Smooth muscle cell of the brain vasculature (primary cell): ENCODE measurements around the gene CD27.
A peak's percentile ranks its signal among the peaks of the same experiment; 100 is the strongest.

Experiments used
- DNase-seq: peaks from one replicate; pipeline ENCODE4 v3.0.0-alpha.2; 2012; ENCODE audit warnings: low read depth, low spot score

CD27 gene

DNA sequence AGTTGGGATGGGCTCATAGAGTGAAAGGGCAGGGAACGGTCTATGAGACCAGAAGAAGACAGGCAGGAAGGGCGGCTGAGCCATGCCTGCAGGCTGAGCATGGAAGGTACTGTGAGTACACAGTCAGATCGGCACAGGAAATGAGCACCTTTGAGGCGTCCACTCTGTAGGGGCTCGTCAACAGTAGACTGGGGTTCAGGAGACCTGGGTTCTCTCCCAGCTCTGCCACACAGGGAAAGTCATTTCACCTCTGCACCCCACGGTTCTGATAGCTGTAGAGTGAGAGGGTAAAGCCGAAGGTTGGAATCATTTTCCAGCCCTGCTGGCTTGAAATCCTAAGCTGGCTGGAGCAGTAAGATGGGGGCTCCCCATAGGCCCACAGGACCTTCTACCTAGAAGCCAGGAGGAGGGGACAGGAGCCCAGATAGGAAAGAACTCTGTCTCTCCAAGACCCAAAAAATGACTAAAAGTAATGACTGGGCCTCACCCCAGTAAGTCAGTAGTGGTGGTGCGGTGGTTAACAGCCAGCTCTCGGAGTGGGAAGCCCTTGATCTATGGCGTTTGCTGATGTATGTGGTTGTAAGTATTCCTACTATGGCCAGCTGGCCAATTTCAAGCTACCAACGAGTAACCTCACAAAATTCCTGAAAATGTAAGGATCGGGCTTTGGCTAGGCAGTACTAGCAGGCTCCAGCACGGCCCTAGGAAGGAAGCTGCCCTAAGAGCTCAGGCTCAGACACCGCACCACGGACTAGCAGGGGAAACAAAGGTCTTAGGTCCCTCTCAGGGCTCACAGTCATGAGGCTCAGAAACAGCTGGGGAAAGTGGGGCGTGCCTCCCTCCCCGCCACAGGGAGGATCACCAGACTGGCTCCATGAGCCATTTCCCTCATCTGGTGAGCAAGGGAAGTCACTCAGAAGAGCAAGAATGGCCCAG is 10.3 kb upstream of the CD27 start:
- no peak for DNase-seq

GRCh38 chr12:6435961-6436715 is 8.6 kb upstream of the CD27 start:
- no peak for DNase-seq

GRCh38 chr12:6437586-6437985 is 7.2 kb upstream of the CD27 start:
- no peak for DNase-seq

GRCh38 chr12:6438345-6438744 is 6.4 kb upstream of the CD27 start:
- no peak for DNase-seq

GRCh38 chr12:6440391-6440790 is 4.4 kb upstream of the CD27 start:
- DNase-seq, result no peak

GRCh38 chr12:6442836-6443235 is 1.9 kb upstream of the CD27 start:
- DNase-seq, result no peak

- DNase-seq, result no peak
Measured at GRCh38 chr12:6443361-6443983, 1.3 kb upstream of the CD27 start.

DNA sequence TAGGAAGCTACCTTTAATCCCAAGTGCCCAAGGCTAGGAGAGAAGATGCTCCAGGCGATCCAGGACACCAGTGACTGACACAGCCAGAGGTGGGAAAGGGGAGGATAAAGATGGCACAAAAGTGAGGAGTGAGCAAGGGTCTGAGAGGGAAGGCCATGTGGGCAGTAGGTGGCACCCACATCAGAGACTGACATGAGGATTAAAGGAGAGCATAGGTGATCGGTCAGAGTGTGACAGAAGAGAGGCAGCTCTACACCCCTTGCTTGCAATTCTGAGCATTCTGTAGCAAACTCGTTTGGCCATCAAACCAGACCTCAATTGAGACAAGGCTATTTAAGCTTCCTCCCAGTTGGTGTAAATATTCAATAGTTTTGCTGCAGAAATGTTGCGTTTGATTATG is 724 bp upstream of the CD27 start:
- DNase-seq, result no peak

DNA sequence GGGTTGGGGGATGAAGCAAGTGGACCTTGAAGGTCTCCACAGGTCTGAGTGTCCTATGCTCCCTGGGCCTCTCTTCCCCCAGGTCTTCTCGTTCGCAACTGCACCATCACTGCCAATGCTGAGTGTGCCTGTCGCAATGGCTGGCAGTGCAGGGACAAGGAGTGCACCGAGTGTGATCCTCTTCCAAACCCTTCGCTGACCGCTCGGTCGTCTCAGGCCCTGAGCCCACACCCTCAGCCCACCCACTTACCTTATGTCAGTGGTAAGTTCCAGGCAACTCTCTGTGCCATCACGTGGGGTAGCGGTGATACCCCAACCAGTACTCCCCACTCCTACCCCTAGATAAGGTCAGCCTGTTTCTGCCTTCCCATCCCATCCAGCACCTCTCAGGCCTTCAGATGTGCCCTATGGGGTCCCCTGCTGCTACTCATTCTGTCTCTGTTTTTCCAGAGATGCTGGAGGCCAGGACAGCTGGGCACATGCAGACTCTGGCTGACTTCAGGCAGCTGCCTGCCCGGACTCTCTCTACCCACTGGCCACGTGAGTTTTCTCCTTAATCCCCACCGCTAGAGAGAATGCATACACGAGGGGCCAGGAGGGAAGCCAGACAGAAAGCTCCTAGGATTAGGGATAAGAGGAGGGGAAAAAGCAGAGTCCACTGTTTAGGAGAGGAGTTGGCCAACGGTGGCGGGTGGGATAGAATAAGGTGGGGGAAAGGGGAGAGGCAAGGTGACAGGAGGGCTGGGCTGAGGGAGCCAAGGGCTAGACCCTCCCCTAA is 5.5 kb downstream of the CD27 start:
- no peak for DNase-seq

DNA sequence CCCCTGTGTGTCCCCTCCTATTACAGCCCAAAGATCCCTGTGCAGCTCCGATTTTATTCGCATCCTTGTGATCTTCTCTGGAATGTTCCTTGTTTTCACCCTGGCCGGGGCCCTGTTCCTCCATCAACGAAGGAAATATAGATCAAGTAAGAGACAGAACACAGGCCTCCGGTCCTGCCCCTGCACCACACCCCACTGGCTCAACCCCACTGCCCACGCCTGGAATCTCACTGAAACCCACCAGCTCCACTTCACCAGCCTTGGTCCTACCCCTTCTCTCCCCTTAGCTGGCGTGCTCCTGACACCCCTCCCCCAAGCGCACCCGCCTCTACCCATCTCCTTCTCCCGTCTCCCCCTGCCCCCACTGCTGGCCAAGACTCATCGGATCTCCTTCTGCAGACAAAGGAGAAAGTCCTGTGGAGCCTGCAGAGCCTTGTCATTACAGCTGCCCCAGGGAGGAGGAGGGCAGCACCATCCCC is 6.2 kb downstream of the CD27 start:
- DNase-seq, result no peak

- DNase-seq, result peak; percentile 46
Measured at GRCh38 chr12:6451348-6452244, 6.8 kb downstream of the CD27 start, which contains the start of gene TAPBPL. TSS of gene TAPBPL (plus strand) at chr12:6452042. CDS start at chr12:6452249, 207 bp downstream.

DNA sequence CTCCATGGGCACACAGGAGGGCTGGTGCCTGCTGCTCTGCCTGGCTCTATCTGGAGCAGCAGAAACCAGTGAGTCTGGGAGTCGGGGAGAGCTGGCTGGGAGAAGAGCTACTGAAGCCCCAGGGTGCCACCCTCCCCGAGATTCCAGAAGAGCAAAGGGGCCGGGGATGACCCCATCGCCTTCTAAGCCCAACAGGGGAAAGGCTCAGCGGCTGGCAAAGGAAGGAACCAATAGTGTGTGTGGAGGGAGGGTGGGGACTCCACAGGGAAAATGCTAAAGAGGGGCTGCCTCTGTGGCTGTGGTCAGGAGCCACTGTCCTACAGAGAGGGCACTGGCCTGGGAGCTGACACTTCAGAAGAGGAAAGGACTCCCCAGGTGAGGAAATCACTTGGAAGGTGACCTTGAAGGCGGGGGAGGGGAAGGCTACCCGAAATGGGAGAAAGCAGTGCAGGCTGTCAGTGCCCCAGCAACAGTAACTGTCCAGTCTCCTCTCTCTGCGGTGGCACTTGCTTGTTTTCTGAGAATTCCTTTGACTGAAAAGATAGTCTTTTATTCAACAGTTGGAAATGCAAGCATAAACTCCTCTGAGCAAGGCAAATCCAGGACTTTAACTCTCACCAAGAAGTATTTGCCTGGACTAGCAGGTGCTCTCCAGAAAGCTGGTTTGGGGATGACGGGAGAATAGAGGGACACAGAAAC is 7.6 kb downstream of the CD27 start:
- DNase-seq, result no peak

DNA sequence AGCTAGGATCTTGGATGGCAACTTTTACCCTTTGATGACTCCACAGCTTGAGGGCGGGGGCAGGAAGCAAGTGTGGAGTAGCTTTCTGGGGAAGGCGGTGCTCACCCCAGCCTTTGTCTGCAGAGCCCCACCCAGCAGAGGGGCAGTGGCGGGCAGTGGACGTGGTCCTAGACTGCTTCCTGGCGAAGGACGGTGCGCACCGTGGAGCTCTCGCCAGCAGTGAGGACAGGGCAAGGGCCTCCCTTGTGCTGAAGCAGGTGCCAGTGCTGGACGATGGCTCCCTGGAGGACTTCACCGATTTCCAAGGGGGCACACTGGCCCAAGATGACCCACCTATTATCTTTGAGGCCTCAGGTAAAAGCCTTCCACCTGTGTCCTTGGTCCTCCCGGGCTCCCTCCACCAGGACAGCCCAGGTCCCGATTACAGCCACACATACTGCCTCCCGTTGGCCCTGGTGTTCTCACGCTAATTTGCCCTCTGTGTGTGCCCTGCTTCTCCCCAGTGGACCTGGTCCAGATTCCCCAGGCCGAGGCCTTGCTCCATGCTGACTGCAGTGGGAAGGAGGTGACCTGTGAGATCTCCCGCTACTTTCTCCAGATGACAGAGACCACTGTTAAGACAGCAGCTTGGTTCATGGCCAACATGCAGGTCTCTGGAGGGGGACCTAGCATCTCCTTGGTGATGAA is 8.3 kb downstream of the CD27 start:
- DNase-seq, result no peak

DNA sequence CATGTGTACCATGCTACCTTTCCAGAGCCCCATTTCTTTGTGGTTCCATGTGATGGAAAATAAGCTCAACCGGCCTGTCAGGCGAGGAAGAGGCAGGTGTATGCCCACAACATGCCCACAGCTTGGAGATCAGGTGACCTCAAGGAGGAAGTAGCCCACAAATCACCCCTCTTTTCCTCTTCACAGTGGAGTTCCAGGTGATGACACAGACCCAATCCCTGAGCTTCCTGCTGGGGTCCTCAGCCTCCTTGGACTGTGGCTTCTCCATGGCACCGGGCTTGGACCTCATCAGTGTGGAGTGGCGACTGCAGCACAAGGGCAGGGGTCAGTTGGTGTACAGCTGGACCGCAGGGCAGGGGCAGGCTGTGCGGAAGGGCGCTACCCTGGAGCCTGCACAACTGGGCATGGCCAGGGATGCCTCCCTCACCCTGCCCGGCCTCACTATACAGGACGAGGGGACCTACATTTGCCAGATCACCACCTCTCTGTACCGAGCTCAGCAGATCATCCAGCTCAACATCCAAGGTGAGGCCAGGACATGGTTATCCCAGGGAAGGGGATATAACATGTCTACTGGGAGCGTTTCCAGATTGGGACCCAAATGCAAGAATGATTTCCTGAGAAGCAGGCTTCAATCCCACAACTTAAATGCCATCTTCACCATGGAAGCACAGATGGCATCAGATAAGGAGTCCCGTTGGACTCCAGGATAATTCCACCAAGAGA is 12.6 kb downstream of the CD27 start:
- DNase-seq, result no peak

GRCh38 chr12:6458281-6459003 is 13.7 kb downstream of the CD27 start:
- no peak for DNase-seq

GRCh38 chr12:6459004-6459337 is 14.2 kb downstream of the CD27 start:
- no peak for DNase-seq

- DNase-seq, result no peak
Measured at GRCh38 chr12:6460751-6461371, 16.1 kb downstream of the CD27 start.
